Hematopoietic multipotent progenitor cell treated with erythropoietin and hydrocortisone succinate and interleukin-3 and kit ligand, for 8 days (in vitro differentiated cells): Measurements from ENCODE around the gene AP1M1.

ENCODE experiments used
- DNase-seq: peaks from one replicate; pipeline ENCODE4 v3.0.0-alpha.2; 2015

The AP1M1 gene

DNA sequence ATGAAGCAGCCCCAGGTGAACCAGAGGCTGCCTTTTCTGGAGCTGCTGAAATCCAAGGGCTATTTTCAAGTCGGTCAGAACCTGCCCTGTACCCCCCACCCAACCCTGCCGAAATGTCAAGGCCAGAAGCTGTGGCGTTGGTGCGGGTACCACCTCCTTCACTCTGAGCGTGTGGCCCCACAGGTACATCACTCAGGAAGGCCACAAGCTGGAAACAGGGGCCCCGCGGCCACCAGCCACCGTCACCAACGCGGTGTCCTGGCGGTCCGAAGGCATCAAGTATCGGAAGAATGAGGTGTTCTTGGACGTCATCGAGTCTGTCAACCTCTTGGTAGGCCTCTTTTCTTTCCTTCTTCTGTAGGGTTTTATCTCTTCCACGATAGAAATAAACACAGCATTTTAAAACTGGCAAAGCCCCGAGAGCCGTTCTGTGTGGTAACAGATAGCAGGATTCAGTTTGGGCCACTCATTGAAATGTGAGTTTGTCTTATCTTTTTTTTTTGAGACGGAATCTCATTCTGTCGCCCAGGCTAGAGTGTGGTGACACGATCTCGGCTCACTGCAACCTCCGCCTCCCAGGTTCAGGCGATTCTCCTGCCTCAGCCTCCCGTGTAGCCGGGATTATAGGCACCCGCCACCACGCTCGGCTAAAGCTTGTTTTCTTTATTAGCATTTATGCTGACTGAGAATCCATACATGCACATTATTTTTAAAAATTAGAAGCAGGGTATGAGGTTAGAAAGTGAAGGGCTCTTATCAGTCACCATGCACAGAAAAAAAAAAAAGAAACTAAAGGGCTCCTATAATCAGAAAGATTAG, 11.3 kb downstream of the AP1M1 start:
- DNase-seq = peak; percentile 71

DNA sequence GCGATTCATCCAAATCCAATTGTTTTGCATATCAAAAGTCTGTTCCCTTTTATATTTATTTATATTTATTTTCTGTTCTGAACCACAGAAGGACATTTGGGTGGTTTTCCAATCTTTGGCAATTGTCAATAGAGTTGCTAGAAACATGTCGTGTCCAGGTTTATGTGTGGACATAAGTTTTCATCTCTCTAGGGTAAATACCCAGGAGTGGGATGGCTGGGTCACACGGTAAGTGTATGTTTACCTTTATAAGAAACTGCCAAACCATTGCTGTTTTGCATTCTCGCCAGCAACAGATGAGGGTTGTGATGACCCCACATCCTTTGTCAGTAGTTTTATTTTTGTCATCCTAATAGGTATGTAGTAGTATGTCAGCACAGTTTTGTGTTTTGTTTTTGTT, 12.5 kb downstream of the AP1M1 start:
- no peak for DNase-seq

- no peak for DNase-seq
Observed at GRCh38 chr19:16213076-16213475, 15.4 kb downstream of the AP1M1 start.

- DNase-seq = no peak
Observed at GRCh38 chr19:16216744-16217670, 19.3 kb downstream of the AP1M1 start.

DNA sequence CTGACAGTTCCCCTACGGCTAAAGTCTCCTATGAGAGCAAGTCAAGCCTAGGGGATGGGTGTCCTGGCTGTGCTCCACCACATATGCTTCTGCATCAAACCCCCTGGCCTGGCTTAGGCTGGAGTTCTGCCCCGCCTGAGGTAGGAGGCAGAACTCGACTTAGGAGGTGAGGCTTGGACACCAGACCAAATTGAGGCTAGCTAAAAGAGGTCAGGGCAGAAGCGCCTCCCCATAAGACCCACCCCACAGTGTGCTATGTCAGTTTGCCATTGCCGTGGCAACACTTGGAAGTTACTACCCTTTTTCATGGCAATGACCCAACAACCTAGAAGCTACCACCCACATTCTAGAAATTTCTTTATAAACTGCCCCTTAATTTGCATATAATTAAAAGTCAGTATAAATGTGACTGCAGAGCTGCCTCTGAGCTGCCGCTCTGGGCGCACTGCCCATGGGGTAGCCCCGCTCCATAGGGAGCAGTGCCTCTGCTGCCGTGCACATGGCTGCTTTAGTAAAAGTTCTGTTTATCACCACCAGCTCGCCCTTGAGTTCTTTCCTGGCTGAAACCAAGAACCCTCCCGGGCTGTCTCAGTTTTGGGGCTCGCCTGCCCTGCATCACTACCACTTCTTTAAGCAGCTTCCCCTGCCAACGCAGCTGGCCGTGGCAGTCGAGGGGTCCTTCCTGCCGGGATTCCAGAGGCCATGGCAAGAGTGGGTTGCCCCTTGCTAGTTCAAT, 20.2 kb downstream of the AP1M1 start:
- DNase-seq = no peak

DNA sequence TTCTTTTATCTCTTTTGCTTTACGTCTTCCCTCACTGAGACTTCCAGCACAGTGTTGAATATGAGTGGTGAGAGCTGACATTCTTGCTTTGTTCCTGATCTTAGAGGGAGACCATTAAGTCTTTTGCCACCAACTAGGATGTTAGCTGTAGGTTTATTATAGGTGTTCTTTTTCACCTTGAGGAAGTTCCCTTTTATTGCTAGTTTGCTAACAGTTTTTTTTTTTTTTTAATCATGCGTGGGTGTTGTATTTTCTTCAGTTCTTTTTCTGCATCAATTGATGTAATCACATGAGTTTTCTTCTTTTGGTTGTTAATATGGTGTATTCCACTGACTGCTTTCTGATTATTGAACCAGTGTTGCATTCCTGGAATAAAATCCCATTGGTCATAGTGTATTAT, 21.1 kb downstream of the AP1M1 start:
- DNase-seq = no peak

DNA sequence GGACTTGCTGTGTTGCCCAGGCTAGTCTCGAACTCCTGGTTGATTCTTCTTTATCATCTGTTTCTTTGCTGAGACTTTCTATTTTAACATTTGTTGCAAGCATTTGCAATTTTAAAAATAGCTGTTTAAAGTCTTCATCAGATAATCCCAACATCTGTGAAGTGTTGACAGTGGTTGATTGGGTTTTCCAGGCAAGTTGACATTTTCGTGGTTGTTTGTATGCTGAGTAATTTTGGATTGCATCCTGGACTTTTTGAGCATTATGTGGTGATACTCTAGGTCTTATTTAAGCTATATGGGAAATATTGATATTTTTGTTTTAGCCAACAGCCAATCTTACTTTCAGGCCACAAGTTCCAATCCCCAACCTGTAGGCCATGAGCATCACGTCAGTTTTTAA, 25.1 kb downstream of the AP1M1 start:
- no peak for DNase-seq

- DNase-seq = no peak
Observed at GRCh38 chr19:16223746-16224145, 26.0 kb downstream of the AP1M1 start.

GRCh38 chr19:16224293-16225045, 26.8 kb downstream of the AP1M1 start:
- DNase-seq = no peak

DNA sequence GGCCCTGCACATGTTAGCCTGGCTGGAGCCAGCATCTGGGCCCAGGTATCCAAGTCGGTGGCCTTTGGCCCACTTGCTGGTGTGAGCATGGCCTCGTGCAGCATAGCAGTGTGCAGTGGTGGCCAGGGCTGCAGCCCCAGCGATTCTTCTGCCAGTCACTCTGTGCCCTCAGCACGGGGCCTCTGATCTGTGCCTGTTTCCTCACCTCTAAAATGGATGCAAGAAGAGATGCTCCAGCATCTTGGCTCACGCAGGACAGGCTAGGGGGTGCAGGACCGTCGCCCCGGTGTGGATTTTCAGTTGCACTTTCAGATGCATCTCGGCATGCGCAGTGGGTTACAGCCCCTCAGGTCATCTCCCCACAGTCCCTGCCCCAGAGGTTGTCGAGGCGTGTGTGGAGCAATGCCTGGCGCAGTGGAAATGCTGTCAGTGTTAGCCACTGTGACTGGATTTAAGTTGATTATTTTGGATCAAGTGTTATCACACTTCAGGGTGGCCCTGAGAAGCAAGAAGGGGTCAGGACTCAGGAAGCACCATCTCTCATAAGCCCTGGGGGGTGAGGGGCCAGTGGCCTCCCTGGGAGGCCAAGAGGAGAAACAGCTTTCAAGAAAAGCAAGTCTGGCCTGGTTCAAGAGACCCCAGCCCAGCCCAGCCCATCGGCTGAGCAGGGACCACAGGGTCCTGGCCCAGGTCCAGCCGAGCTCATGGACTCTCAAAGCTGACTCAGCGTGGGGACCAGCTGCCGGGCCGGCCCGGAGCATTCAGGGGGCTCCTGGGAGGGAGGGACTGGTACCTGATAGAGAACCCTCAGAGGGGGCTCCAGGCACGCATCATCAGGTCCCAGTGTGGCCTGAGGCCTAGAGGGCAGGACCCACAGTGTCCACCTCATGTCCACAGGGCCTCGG, 27.8 kb downstream of the AP1M1 start:
- DNase-seq = no peak

DNA sequence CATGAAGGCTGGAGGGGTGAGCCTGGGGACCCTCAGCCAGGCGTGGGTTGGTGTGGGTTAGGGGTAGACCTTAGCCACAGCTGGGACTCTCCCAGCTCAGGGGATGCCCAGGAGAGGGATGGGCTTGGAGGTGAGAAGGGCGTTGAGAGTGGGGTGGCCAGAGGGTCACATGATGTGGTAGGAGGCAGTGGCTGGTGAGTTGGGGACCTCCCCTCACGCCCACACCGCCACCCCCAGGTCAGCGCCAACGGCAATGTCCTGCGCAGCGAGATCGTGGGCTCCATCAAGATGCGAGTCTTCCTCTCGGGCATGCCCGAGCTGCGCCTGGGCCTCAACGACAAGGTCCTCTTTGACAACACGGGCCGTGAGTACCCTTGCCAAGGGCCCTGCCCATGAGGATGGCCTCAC, 28.5 kb downstream of the AP1M1 start:
- no peak for DNase-seq

DNA sequence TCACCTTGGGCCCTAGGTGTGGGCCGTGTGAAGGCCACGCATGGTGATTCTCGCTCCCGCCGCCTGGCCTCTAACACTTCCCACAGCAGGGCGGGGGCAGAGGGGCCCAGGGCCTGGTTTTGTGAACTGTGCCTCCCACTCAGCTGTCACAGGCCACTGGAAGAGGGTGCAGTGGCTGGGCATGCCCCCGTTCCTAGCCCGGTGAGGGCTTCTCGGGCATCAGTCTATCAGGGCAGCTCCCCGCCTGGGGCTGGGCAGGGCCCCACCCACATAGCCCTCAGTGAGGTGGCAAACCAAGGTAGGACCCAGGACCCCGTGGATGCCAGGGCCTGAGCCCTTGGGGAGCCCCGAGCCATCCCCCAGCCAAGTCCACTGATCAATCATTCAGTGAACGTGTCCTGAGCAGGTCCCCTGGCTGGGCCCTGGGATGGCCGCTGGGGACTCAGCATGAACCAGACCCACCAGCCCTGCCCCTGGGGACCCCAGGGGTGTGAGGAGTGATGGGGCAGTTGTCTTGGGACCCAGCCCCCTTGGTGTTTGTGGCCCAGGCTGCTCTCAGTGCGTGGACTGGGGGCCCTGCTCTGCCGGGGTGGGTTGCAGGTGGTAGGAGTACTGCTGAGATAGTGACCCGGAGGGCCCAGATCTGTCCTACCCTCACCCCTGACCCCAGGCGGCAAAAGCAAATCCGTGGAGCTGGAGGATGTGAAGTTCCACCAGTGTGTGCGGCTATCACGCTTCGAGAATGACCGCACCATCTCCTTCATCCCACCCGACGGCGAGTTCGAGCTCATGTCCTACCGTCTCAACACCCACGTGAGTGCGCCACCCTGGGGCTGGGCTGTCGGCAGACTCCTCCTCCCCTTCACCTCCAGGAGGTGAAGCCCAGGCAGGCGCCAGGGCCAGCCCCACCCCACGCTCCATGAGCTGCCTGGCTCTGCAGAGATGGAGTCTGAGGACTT, 29.4 kb downstream of the AP1M1 start:
- DNase-seq = no peak

GRCh38 chr19:16227837-16228636, 30.3 kb downstream of the AP1M1 start:
- no peak for DNase-seq

DNA sequence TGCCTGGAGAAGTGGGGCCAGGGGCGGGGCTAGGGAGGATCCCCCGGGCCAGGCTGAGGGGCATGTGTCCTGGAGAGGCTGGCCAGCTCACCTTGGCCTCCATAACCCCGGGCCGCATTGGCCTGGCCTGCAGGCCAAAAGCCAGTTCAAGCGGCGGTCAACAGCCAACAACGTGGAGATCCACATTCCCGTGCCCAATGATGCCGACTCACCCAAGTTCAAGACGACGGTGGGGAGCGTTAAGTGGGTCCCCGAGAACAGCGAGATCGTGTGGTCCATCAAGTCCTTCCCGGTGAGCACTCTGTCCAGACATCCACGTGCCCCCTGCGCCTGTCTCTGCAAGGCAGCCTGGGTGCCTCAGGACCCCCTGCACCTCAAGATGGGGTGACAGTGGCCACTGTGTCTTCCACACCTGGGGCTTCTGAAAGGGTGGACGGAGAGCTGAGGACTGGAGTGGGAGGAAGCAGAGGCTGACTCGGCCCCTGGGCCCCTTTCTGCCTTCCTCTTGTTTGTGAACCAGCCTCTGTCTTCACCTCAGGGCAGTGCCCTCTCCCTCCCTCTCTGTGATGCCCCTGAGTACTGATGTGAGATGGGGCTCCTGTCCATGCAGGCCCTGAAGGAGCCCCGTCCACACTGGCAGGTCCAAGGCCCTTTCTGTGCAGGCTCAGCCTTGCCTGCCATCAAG, 31.1 kb downstream of the AP1M1 start:
- no peak for DNase-seq

- no peak for DNase-seq
Observed at GRCh38 chr19:16229322-16229641, 31.6 kb downstream of the AP1M1 start.

DNA sequence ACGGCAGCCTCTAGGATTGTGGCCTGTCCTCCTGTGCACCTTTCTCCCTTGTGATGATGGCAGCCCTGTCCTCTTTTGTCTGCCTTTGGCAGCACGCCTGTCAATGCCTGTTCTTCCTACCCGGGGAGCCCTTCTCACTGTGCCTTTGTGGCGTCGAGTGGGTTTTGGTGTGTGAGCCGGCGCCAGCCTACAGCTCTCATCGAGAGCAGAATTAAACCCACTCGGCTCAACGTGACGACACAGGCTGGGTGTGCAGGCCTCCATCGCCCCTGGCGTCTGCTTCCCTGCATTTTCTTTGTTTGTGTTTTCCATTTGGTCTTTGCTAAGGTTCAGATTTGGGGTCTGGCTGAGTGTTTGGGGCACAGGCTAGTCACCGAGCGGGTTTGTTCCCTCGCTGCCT, 34.4 kb downstream of the AP1M1 start:
- no peak for DNase-seq

DNA sequence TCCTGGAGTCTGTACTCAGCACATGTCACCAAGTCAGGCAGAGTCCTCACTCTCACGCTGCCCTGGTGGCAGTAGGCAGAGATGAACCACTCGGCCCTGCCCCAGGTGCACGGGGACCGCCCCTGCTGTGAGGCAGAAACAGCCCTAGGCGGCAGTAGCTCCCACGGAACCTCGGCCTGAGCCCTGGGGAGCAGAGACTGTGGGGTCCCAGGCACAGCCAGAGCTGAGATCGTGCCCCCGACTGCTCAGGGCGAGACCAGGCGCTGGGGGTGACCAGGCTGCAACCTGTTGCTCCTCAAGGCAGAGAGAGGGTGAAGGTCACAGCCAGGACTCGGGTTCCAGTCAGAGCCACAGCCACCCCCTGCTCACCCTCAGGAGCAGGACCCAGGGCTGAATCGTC, 34.9 kb downstream of the AP1M1 start:
- DNase-seq = no peak

- DNase-seq = no peak
Observed at GRCh38 chr19:16233081-16233776, 35.5 kb downstream of the AP1M1 start.
